IPS DF 6.9 (cell line): ENCODE measurements around the gene NOVA2.

Source experiments
- DNase-seq: peaks from one replicate; pipeline ENCODE4 v3.0.0-alpha.2; 2013; ENCODE audit warnings: low read depth, low spot score
- H3K27ac ChIP-seq: one replicate; pipeline ENCODE4 v1.5.1; 2013; ENCODE audit warnings: low read length, control low read depth
- H3K27me3 ChIP-seq: 2 replicates; pipeline ENCODE4 v1.6.1; 2013; ENCODE audit warnings: mild to moderate bottlenecking, low read length; ENCODE audit not compliant: control insufficient read depth, insufficient read depth
- H3K36me3 ChIP-seq: 2 replicates; pipeline ENCODE4 v1.6.1; 2013; ENCODE audit warnings: low read length; ENCODE audit not compliant: control insufficient read depth, insufficient read depth
- H3K4me1 ChIP-seq: 2 replicates; pipeline ENCODE4 v1.6.1; 2013; ENCODE audit warnings: low read length; ENCODE audit not compliant: control insufficient read depth, insufficient read depth
- H3K4me3 ChIP-seq: 2 replicates; pipeline ENCODE4 v1.5.1; 2013; ENCODE audit warnings: mild to moderate bottlenecking, low read length
- H3K9me3 ChIP-seq: 2 replicates; pipeline ENCODE4 v1.6.1; 2013; ENCODE audit warnings: low read length, inconsistent platforms; ENCODE audit not compliant: control insufficient read depth, insufficient read depth
- WGBS: extraction: QIAGEN DNeasy Blood & Tissue Kit; methylation state at CpG from one replicate; pipeline ENCODE4 v1.1.7; 2013; ENCODE audit warnings: mixed read lengths, missing lambda C conversion rate; ENCODE audit not compliant: insufficient read length, insufficient coverage; 5-methylcytosine and 5-hydroxymethylcytosine counted together

Gene NOVA2

DNA sequence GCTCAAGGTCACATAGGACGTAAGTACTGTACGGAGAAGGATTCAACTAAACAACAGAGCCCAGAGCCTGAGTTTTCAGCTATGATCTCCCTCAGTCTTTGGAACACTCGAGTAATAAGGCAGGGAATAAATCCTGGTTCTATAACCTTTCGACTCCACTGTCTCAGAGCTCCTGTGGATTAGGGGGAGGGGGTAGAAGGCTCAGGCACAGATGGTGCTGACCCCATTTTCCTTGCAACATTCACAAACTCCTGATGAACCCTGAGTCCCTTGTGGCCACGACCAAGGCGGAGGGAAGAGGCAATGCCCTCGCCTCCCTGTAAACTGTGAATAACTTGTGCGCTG lies 21.4 kb downstream of the NOVA2 start:
- no peak overlapping the region; the same call in 1 of the 2 replicates for H3K4me3 ChIP-seq
- DNase-seq: no peak
- no CpG with 5 or more reads among the region's 8 CpGs for WGBS
- peaks cover 4% of the 10 kb centered on the region for H3K4me1 ChIP-seq
- no peak overlapping the region for H3K27ac ChIP-seq
- no peaks in the 10 kb centered on the region for H3K36me3 ChIP-seq
- no peaks in the 10 kb centered on the region for H3K9me3 ChIP-seq
- H3K27me3 ChIP-seq: no peaks in the 10 kb centered on the region

DNA sequence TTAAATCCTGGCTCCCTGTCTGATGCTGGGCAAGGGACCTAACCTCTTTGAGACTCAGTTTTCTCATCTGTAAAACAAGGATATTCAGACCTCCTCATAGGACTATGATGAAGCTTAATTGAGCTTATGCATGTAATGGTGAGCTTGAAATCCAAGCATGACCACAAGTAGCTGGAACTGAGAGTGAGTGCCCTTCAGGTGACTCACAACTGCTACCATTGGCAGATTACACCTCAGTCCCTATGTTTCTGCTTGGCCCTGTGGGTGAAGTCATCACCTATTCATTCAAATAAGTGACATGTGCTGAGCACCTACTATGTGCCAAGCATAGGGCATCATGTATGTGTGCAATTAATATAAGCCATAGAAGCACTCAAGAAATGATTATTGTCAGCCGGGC lies 25.7 kb downstream of the NOVA2 start:
- no peak overlapping the region for H3K27ac ChIP-seq
- H3K4me1 ChIP-seq: peaks cover 2% of the 10 kb centered on the region; the same call in 1 of the 2 replicates
- no peaks in the 10 kb centered on the region for H3K36me3 ChIP-seq
- no peaks in the 10 kb centered on the region for H3K27me3 ChIP-seq
- H3K4me3 ChIP-seq: no peak overlapping the region
- DNase-seq: no peak
- WGBS: no CpG with 5 or more reads among the region's 1 CpG
- no peaks in the 10 kb centered on the region for H3K9me3 ChIP-seq

DNA sequence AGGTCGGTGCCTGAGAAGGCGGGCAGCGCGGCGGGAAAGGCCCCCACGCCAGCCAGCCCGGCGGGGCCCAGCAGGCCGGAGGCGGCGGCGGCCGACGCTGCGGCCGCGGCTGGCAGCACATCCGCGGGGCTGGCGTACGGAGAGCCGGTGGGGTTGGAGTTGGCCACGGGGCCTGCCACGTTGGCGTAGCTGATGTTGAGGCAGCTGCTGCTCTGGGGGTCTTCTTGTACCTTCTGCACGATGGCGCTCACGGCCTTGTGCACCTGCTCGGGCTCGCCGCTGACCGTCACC lies 33.2 kb downstream of the NOVA2 start:
- H3K27ac ChIP-seq: no peak overlapping the region
- WGBS: no CpG with 5 or more reads among the region's 32 CpGs
- H3K4me1 ChIP-seq: no peaks in the 10 kb centered on the region
- DNase-seq: no peak
- H3K36me3 ChIP-seq: peaks cover 4% of the 10 kb centered on the region; the same call in 1 of the 2 replicates
- no peaks in the 10 kb centered on the region for H3K27me3 ChIP-seq
- H3K9me3 ChIP-seq: no peaks in the 10 kb centered on the region
- H3K4me3 ChIP-seq: no peak overlapping the region

DNA sequence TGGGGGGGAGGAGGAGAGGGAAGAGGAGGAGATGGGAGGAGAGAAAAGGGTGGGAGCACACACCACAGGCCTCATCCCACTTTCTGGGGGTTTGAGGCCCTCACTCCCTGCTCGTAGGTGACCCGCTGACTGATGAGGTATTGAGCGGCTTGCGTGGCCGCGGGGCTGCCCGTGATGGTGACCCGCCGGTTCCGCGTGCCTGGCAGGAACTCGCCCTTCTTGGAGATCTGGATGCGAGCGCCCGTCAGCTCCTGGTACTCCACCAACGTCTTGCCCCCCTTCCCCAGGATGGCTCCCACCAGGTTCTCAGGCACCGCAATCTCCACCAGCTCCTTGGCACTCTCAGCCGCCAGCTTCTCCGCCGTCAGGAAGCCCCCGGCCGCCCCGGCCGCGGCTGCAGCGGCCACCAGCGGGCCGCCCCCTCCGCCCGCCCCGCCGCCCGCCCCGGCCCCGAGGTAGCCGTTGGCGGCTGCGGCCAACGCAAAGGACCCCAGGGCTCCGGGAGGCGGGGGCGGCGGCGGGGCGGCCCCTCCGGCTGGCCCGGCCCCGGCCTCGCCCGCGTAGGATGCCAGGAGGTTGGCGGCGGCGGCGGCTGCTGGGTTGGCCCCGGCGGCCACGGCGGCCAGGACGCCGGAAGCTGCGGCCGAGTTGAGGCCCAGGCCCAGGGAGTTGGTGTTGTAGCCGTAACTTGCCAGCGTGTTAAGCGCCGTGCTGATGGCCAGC lies 33.7 kb downstream of the NOVA2 start:
- WGBS: no CpG with 5 or more reads among the region's 67 CpGs
- no peak overlapping the region for H3K4me3 ChIP-seq
- no peak for DNase-seq
- no peaks in the 10 kb centered on the region for H3K27me3 ChIP-seq
- peaks cover 4% of the 10 kb centered on the region; the same call in 1 of the 2 replicates for H3K36me3 ChIP-seq
- no peaks in the 10 kb centered on the region for H3K9me3 ChIP-seq
- H3K4me1 ChIP-seq: no peaks in the 10 kb centered on the region
- H3K27ac ChIP-seq: no peak overlapping the region

DNA sequence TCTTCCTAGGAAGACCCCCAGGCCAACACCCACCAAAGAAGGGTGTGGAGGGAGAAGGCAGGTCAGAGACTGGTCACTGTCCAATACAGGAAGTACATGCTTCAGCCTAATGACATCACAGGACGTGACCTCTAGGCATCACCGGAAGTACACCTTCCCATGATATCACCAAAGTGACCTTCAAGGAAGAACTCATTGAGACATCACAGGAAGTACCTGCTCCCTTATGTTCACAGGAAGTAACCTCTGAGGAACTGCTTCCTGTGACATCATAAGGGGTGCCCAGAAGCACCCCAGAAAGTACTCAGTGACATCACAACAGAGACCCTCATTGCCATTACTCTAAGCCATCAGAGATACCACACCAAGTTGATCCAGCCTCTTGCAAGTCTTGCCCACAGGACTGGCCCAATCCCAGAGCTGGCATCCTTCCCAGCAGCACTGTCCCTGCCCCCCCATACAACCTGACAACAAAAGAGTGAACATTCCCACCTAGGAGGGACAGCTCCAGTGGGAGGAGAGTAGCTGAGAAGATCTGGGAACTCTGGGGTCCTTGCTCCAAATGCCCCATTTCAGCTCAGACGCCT lies 34.8 kb downstream of the NOVA2 start:
- H3K9me3 ChIP-seq: no peaks in the 10 kb centered on the region
- no CpG with 5 or more reads among the region's 3 CpGs for WGBS
- peaks cover 4% of the 10 kb centered on the region; the same call in 1 of the 2 replicates for H3K36me3 ChIP-seq
- no peak for DNase-seq
- no peak overlapping the region for H3K4me3 ChIP-seq
- no peaks in the 10 kb centered on the region for H3K27me3 ChIP-seq
- no peak overlapping the region for H3K27ac ChIP-seq
- no peaks in the 10 kb centered on the region for H3K4me1 ChIP-seq

DNA sequence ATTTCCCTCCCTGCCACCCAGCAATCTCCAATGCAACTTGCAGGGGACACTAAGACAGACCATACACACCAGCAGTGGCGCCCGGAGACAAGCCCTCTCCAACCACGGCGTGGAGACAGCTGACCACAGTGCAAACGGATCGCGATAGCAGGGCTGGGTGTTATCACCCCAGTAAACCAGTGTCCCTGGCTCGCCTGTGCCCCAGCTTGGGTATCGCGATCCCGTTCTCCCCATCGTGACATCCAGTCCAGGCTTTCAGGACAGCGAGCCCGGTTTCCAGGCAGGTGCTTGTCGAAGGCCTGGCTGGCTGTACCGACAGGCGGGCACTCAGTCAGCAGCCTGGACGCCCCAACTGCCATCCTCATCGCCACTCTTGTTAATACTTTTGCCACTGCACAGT lies 38.4 kb downstream of the NOVA2 start:
- H3K27me3 ChIP-seq: no peaks in the 10 kb centered on the region
- DNase-seq: no peak
- no peaks in the 10 kb centered on the region for H3K9me3 ChIP-seq
- H3K4me1 ChIP-seq: no peaks in the 10 kb centered on the region
- H3K36me3 ChIP-seq: no peaks in the 10 kb centered on the region; the same call in 1 of the 2 replicates
- WGBS: no CpG with 5 or more reads among the region's 19 CpGs
- no peak overlapping the region for H3K4me3 ChIP-seq
- H3K27ac ChIP-seq: no peak overlapping the region

DNA sequence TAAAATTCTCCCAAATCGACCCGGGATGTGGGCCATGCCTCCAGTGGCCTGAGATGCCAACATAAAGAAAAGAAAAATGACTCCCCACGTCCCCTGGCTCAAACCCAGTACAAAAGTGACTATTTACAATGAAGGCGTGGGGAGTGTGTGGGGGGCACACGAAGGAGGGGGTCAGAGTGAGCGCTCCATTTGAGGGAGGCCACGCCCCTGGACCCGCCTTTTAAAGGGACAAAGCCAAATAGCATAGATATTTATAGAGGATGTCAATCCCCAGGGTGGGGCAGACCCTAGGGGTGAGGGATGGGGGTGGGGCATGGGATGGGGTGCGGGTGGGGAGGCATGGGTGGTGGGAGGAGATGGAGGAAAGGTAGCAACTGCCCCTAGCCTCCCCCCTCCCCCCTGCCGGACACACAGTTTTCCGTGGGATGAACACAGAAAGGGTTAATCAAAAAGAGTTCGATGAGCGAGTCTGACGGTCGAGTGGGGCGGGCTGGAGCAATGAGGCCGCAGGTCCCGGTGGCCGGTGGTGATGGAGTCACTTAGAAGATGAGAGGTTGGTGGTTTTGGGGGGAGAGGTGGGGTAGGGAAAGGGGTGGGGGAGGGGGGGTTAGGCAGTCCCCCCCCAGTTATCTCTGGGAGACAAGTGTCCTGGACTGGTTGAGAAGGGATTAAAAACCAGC lies 39.0 kb downstream of the NOVA2 start:
- WGBS: no CpG with 5 or more reads among the region's 19 CpGs
- H3K9me3 ChIP-seq: no peaks in the 10 kb centered on the region
- H3K4me1 ChIP-seq: no peaks in the 10 kb centered on the region
- no peak overlapping the region for H3K27ac ChIP-seq
- no peaks in the 10 kb centered on the region for H3K36me3 ChIP-seq
- no peaks in the 10 kb centered on the region for H3K27me3 ChIP-seq
- no peak overlapping the region for H3K4me3 ChIP-seq
- no peak for DNase-seq

DNA sequence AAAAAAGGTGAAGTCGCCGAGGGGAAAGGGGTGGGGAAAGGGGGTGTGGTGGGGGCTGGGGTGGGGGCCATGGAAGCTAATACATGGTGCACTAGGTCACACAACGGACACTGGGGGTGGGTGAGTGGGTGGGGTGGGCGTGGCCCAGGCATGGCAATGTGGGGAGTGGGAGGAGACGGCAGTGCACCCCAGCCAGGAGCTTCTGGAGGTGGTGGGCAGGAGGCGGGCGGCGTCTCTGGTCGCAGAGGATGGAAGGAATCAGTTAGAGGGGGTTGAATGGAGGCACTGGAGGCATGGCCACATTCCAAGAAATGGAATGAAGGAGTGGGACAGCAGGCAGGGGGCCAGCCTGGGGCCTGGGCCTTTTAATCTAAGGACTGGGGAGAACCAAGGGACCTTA lies 39.9 kb downstream of the NOVA2 start:
- Histone ChIP-seq H3K27me3 (no peaks in the 10 kb centered on the region), H3K9me3 (no peaks in the 10 kb centered on the region), H3K4me3 (no peak overlapping the region), H3K27ac (no peak overlapping the region), H3K36me3 (no peaks in the 10 kb centered on the region), H3K4me1 (no peaks in the 10 kb centered on the region)
- WGBS: no CpG with 5 or more reads among the region's 9 CpGs
- no peak for DNase-seq

DNA sequence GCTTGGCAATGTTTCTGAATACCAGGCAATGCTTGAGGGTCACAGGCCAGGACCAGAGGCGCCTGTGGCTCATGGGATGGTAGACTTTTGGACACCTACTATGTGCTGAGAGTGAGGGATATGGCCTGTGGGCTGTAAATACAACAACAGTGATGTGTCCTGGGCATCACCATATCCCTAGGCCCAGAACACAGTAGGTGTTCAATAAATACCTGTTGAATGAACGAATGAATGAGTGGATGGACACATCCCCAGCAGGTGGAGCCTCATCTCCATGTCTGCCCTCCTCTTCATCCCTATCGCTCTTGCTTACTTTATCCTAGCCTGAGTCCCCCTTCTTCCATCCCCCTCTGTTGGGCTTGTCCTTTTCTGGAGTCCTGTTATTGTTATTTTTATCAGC lies 42.6 kb downstream of the NOVA2 start:
- no peaks in the 10 kb centered on the region for H3K27me3 ChIP-seq
- H3K36me3 ChIP-seq: no peaks in the 10 kb centered on the region
- H3K4me3 ChIP-seq: no peak overlapping the region
- no peaks in the 10 kb centered on the region for H3K9me3 ChIP-seq
- no peak overlapping the region for H3K27ac ChIP-seq
- H3K4me1 ChIP-seq: no peaks in the 10 kb centered on the region
- WGBS: no CpG with 5 or more reads among the region's 3 CpGs
- no peak for DNase-seq

DNA sequence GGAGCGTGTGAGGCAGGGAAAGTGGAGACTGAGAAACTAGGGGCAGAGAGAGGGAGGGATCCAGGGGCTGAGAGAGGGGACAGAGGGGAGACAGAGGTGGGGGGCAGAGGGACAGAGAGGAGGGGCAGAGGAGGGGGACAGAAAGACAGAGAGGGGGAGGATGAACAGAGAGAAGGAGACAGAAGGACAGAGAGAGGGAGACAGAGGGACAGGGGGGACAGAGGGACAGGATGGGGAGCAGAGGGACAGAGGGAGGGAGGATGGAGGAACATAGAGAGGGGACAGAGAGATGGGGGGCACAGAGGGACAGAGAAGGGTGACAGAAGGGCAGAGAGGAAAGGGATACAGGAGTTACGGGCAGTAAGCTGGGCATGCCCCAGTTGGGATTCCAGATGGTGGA lies 44.4 kb downstream of the NOVA2 start:
- H3K4me1 ChIP-seq: no peaks in the 10 kb centered on the region
- no peaks in the 10 kb centered on the region for H3K36me3 ChIP-seq
- H3K4me3 ChIP-seq: no peak overlapping the region
- H3K9me3 ChIP-seq: no peaks in the 10 kb centered on the region
- DNase-seq: no peak
- no peak overlapping the region for H3K27ac ChIP-seq
- H3K27me3 ChIP-seq: no peaks in the 10 kb centered on the region
- WGBS: no CpG with 5 or more reads among the region's 2 CpGs
